NT2/D1 (cell line): Measurements from ENCODE around the gene PRKAG2.

Experiments
- DNase-seq: peaks from one replicate; pipeline ENCODE4 v3.0.0-alpha.2; 2011; ENCODE audit warnings: low read depth, low spot score
- H3K27me3 ChIP-seq: 2 replicates; pipeline ENCODE4 v1.6.0; 2011; ENCODE audit warnings: mild to moderate bottlenecking; ENCODE audit not compliant: insufficient read length, insufficient read depth
- H3K36me3 ChIP-seq: 2 replicates; pipeline ENCODE4 v1.6.1; 2011; ENCODE audit warnings: mild to moderate bottlenecking, low read length, mixed read lengths; ENCODE audit not compliant: insufficient read depth, insufficient read length
- H3K4me1 ChIP-seq: 2 replicates; pipeline ENCODE4 v1.5.1; 2011; ENCODE audit not compliant: insufficient read depth, insufficient read length
- H3K4me3 ChIP-seq: 2 replicates; pipeline ENCODE4 v1.5.1; 2011; ENCODE audit warnings: low read depth; ENCODE audit not compliant: insufficient read length
- H3K9ac ChIP-seq: 2 replicates; pipeline ENCODE4 v1.6.0; 2011; ENCODE audit warnings: low read depth; ENCODE audit not compliant: insufficient read length
- H3K9me3 ChIP-seq: 2 replicates; pipeline ENCODE4 v1.5.1; 2011; ENCODE audit warnings: mild to moderate bottlenecking, low read length; ENCODE audit not compliant: insufficient read depth
- SUZ12 ChIP-seq: IDR thresholded peaks from 2 replicates; pipeline ENCODE4 v1.6.1; 2011; ENCODE audit not compliant: insufficient read length, insufficient read depth; ENCODE audit errors: extremely low read depth
- YY1 ChIP-seq: IDR thresholded peaks from 2 replicates; pipeline ENCODE4 v1.6.1; 2011; ENCODE audit not compliant: insufficient read length, insufficient read depth
- ZNF274 ChIP-seq: IDR thresholded peaks from 2 replicates; pipeline ENCODE4 v1.6.1; 2011; ENCODE audit warnings: mild to moderate bottlenecking, low read depth, low read length

Gene PRKAG2

DNA sequence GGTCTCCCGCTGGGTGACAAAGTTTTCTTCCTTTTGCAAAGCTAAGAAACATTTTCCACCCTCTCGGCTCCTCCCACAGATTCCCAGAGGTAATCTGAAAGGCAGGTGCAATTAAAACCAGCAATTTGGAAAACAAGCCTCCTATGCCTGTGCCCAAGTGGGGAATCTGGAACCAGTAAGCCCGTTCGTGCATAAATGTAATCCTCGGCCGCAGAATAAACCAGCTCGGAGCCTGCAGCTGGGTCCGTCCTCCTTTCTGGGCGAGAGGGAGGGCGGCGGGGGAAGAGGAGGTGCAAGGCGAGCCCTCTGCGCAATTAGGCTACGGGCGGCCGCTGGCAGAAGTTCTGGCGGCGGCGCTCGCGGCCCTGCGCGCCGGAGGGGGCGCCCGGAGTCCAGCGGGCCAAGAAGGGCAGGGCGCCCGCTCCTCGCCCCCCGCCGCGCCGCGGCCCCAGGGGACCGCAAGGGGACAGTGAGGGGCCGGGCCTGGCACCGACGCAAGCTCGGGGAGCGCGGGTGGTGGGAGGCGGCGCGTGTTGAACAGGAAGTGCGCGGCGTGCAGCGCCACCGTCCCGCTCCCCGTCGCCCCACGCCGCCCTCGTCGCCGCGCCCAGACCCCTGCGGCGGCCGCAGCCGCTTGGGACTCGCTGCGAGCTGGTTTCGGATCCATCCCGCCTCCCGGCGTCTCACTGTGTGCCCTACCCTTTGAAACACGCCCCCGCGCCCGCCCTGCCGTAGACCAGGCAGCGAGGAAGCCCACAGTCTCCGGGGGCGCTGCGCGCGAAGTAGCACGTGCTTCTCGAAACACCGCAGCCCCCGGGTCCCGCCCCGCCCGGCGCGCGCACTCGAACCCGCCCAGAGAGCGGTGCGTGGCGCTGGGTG, at the start of gene PRKAG2:
PRKAG2 (minus strand) TSS at position 217 of the 879 bp plus-strand sequence. CDS start 495 bp downstream, outside the sequence.
- TF ChIP-seq SUZ12 (no peak), ZNF274 (no peak), YY1 (no peak)
- H3K36me3 ChIP-seq, result no peaks in the 10 kb centered on the region
- peak within 1 kb of the TSS; percentile 72 for H3K9ac ChIP-seq
- H3K4me1 ChIP-seq, result no peaks in the 10 kb centered on the region
- peak within 1 kb of the TSS; percentile 58 for H3K4me3 ChIP-seq
- peaks cover 32% of the 10 kb centered on the region for H3K27me3 ChIP-seq
- no peaks in the 10 kb centered on the region for H3K9me3 ChIP-seq
- DNase-seq, result no peak

DNA sequence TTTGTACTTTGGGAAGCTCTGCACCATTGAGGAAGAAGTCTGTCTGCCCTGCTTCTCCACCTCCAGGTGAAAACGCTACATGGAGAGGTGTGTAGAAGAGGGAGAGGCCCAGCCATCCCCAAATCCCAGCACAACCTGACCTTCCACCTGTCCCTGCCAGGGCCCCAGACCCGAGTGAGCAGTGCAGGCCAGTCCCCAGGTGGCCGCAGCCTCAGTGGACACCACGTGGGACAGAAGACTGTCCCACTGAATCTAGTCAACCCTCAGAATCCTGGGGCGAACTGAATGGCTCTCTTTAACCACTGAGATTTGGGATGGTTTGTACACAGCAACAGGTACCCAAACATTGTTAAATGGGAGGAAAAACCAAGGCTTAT, 49.4 kb upstream of the PRKAG2 start:
- no peaks in the 10 kb centered on the region for H3K27me3 ChIP-seq
- no peak overlapping the region for H3K9ac ChIP-seq
- DNase-seq, result no peak
- H3K4me3 ChIP-seq, result no peak overlapping the region
- H3K4me1 ChIP-seq, result no peaks in the 10 kb centered on the region
- H3K36me3 ChIP-seq, result no peaks in the 10 kb centered on the region
- TF ChIP-seq ZNF274 (no peak), YY1 (no peak), SUZ12 (no peak)
- no peaks in the 10 kb centered on the region for H3K9me3 ChIP-seq

DNA sequence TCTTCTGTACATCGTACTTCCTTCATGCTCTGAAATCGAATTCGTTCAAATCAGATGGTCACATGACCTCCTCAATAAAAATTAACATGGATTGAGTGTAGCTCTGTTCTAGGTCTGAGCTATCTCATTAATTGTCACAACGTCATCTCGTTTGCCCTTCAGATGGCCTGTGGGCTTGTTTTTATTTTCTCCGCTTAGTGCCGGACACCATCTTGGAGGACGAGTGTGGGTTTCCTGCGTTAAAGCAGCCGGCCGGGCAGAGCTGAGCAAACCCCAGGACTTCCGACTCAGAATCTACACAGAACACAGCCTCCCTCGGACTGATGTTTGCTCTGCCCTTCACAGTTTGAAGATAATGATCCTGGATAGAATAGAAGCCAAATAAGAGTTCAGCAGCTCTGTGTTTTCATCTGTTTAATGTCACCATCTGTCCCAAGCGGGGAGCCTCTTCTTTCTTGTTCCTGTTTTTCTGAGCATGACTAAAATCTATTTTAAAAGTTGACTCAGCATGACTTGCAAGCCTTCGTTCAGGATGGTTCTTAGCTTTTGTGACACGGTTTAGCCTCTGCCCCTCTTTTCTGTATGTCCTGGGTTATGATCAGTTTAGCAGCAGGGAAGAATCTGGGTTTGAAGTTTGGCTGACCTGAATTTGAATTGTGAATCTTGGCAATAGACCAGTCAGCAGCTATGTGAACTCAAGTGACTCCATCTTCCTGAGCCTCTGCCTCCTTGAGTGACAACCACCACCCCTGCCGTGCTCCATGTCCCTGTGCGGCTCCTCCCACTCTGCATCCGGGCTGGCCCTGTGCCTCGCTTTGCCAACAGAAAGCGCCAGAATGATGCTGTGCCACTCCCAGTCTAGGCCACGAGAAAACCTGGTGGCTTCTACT, 48.8 kb upstream of the PRKAG2 start:
- no peaks in the 10 kb centered on the region for H3K27me3 ChIP-seq
- no peaks in the 10 kb centered on the region for H3K9me3 ChIP-seq
- H3K4me1 ChIP-seq, result no peaks in the 10 kb centered on the region
- H3K4me3 ChIP-seq, result no peak overlapping the region
- TF ChIP-seq ZNF274 (no peak), YY1 (no peak), SUZ12 (no peak)
- no peak overlapping the region for H3K9ac ChIP-seq
- no peaks in the 10 kb centered on the region for H3K36me3 ChIP-seq
- no peak for DNase-seq

DNA sequence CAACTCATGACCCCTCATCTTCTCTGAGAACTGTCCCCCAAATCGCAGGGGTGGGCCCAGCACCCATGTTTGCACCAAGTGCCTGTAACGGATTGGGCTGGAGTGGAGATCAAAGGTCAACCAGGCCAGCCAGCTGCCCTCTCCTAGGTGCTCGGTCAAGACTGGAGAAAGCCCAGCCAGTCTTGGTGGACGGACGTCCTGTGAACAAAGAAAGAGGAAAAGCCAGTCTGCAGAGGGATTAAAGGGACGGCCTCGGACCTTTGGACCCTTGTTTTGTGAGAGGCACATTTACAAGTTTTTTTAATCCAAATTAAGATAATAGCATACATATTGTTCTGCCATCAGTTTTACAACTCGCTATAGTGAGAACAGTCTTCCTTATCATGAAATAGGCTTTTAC, 47.6 kb upstream of the PRKAG2 start:
- no peaks in the 10 kb centered on the region for H3K36me3 ChIP-seq
- no peak for TF ChIP-seq ZNF274
- no peak for TF ChIP-seq SUZ12
- TF ChIP-seq YY1, result no peak
- no peak overlapping the region for H3K4me3 ChIP-seq
- H3K27me3 ChIP-seq, result no peaks in the 10 kb centered on the region
- H3K9me3 ChIP-seq, result no peaks in the 10 kb centered on the region
- H3K9ac ChIP-seq, result no peak overlapping the region
- H3K4me1 ChIP-seq, result no peaks in the 10 kb centered on the region
- DNase-seq, result no peak

DNA sequence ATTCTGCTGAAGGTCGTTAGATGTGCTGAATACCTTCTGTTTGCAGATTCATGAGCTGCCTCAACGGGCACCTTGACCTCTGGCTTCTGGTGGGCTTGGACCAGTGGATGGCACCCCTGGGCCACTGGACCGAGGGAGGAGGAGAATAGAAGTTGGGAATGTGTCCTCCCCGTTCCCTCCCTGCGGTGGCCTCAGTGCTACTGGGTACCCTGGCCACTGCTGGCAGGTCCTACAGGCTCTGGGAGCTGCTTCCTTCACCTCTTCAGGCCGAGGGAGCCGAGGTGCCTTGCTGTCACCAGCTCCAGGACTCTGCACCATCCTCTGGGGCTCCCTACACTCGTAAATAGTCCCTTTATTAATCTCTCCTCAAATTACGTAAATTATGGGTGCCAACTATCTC, 47.1 kb upstream of the PRKAG2 start:
- TF ChIP-seq YY1 (no peak), SUZ12 (no peak), ZNF274 (no peak)

DNA sequence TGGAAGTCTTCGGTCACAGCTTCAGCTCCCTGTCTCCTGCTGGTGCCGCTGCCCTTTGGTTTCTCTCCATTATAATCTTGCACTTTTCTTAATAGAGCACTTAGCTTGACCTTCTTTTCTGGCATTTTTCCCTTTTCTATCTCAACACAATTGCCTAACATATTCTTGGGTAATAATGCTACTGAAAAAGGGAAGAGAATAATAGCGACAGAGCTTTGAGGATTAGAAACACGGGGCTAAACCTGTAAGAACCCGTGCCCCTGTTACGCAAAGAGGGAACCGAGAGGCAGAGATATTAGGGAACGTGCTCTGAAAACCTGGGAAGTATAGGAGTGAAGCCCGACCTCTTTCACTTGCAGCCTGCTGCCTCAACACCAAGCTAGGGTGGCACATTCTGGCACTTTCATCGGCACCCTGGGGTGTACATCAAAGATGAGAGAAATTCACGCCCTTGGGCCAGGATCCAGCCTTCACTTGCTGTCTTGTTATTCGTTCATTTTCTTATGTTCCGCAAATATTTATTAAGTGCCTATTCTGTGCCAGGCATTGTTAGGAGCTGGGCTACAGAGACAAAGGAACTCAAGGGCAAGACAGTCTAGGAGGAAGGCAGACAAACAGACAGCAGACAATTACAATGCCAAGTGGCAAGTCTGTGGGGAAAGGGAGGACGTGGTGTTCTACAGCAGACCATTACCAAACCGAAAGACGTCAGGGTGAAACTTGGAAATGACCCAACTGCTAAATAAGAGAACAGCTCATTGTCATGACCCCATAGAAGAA, 46.4 kb upstream of the PRKAG2 start:
- DNase-seq, result no peak
- no peak overlapping the region for H3K9ac ChIP-seq
- H3K4me3 ChIP-seq, result no peak overlapping the region

More for the DNA sequence above, 47.1 kb upstream of the PRKAG2 start:
- no peaks in the 10 kb centered on the region for H3K4me1 ChIP-seq
- no peak for DNase-seq
- no peaks in the 10 kb centered on the region for H3K9me3 ChIP-seq
- no peak overlapping the region for H3K9ac ChIP-seq
- H3K4me3 ChIP-seq, result no peak overlapping the region
- no peaks in the 10 kb centered on the region for H3K27me3 ChIP-seq
- no peaks in the 10 kb centered on the region for H3K36me3 ChIP-seq

More for the DNA sequence above, 46.4 kb upstream of the PRKAG2 start:
- H3K36me3 ChIP-seq, result no peaks in the 10 kb centered on the region
- H3K9me3 ChIP-seq, result no peaks in the 10 kb centered on the region
- no peaks in the 10 kb centered on the region for H3K27me3 ChIP-seq
- H3K4me1 ChIP-seq, result no peaks in the 10 kb centered on the region
- TF ChIP-seq ZNF274 (no peak), SUZ12 (no peak), YY1 (no peak)
